IPS-18a (cell line): ENCODE data around the gene POU6F2.

Experiments used
- H3K27ac ChIP-seq: one replicate; pipeline ENCODE4 v1.5.1; 2013; ENCODE audit warnings: low read length
- H3K27me3 ChIP-seq: one replicate; pipeline ENCODE4 v1.6.1; 2013; ENCODE audit warnings: mild to moderate bottlenecking, low read length; ENCODE audit not compliant: control insufficient read depth, insufficient read depth
- H3K36me3 ChIP-seq: one replicate; pipeline ENCODE4 v1.6.1; 2013; ENCODE audit warnings: low read depth, low read length; ENCODE audit not compliant: control insufficient read depth
- H3K4me1 ChIP-seq: one replicate; pipeline ENCODE4 v1.6.1; 2013; ENCODE audit warnings: low read depth, low read length; ENCODE audit not compliant: control insufficient read depth
- H3K4me3 ChIP-seq: one replicate; pipeline ENCODE4 v1.5.1; 2013; ENCODE audit warnings: low read length
- H3K9ac ChIP-seq: one replicate; pipeline ENCODE4 v1.6.1; 2013; ENCODE audit warnings: mild to moderate bottlenecking, low read length, moderate library complexity
- H3K9me3 ChIP-seq: one replicate; pipeline ENCODE4 v1.6.1; 2013; ENCODE audit warnings: low read depth, low read length; ENCODE audit not compliant: control insufficient read depth

The POU6F2 gene

DNA sequence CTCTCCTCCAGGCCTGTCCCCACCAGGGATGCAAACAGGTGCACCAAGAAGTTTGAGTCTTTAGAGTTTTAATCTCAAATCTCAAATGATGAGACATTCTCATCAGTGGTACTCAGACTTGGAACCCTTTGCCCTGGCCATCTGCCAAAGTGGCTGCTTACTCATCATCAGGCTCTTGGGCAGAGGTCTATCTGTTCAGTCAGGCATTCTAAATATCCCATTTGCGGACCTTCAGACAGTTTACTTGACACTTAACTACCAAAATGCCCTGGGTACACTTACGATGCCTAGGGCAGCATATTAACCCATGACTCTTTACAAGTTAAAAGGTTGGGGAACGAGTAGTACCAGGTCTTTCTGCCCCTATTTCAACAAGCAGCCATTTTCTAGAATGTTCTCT, 527.3 kb downstream of the POU6F2 start:
- Histone ChIP-seq H3K9ac (no peak overlapping the region), H3K4me3 (no peak overlapping the region), H3K9me3 (no peaks in the 10 kb centered on the region), H3K27me3 (no peaks in the 10 kb centered on the region), H3K36me3 (no peaks in the 10 kb centered on the region), H3K4me1 (no peaks in the 10 kb centered on the region), H3K27ac (no peak overlapping the region)

DNA sequence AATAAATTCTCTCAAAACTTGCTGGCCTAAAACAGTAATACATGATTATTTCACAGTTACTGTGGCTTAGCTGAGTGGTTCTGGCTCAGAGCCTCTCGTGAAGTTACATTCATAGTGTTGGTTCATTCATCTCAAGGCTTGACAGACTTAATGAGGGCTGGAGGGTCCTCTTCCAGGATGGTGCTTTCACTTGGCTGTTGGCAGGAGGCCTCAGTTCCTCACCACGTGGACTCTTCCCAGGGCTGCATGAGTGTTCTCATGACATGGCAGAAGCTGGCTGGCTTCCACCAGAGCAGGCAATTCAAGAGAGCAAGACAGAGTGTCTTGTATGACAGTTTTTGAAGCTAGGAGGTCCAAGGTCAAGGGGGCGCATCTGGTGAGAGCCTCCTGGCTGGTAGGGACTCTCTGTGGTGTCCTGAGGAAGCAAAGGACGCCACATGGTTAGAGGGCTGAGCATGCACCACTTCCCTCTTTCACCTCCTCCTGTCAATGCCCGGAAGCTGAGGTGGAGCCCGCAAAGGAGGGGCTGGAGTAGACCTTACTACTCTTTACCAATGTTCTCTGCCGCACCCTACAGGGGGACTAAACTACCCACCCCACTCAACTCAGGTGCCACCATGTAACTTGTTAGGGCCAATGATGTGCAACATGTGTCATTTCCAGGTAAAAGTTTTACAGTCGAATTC, 530.3 kb downstream of the POU6F2 start:
- H3K9me3 ChIP-seq = no peaks in the 10 kb centered on the region
- no peak overlapping the region for H3K4me3 ChIP-seq
- no peak overlapping the region for H3K27ac ChIP-seq
- no peaks in the 10 kb centered on the region for H3K27me3 ChIP-seq
- no peak overlapping the region for H3K9ac ChIP-seq
- no peaks in the 10 kb centered on the region for H3K36me3 ChIP-seq
- H3K4me1 ChIP-seq = no peaks in the 10 kb centered on the region

DNA sequence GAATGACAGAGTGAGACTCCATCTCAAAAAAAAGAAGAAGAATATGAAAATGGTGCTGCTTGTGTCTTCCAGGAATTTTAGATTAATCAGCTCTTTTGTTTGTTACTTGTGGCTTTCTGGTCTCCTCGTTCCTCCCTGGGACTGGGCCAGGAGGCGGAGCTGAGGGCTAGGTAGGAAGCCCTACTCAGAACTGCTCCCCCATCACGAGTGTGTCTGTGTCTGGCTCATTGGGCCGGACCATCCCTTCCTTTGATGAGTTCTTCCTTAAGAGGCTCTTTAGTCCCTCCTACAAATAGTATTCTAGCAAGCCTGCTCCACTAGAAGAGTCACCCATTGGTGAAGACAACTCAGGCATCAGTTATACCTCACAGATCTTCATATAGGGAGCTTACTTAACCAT, 531.7 kb downstream of the POU6F2 start:
- H3K27me3 ChIP-seq = no peaks in the 10 kb centered on the region
- no peak overlapping the region for H3K27ac ChIP-seq

DNA sequence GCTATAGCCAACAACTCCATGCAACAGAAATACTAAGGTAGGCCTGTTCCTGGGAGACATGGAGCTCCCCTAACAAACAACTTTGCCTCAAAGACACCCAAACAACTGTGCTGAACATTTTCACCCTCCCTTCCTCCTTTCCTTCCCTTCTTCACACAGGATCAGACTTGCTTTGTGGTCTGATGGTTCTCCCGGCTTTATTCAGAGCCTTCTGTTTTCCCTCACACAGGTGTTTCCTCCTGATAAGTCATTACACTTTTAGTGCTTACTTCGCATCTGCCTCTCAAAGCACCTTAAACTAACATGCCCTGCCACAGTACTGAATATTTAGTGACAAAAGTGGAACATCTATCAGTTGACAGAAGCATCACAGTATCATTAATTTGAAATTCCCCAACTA, 532.2 kb downstream of the POU6F2 start:
- Histone ChIP-seq H3K27me3 (no peaks in the 10 kb centered on the region), H3K36me3 (no peaks in the 10 kb centered on the region), H3K27ac (no peak overlapping the region), H3K9ac (no peak overlapping the region), H3K4me1 (no peaks in the 10 kb centered on the region), H3K4me3 (no peak overlapping the region), H3K9me3 (no peaks in the 10 kb centered on the region)

More for the DNA sequence above, 531.7 kb downstream of the POU6F2 start:
- no peaks in the 10 kb centered on the region for H3K4me1 ChIP-seq
- no peak overlapping the region for H3K9ac ChIP-seq
- no peaks in the 10 kb centered on the region for H3K36me3 ChIP-seq
- H3K4me3 ChIP-seq = no peak overlapping the region
- no peaks in the 10 kb centered on the region for H3K9me3 ChIP-seq

DNA sequence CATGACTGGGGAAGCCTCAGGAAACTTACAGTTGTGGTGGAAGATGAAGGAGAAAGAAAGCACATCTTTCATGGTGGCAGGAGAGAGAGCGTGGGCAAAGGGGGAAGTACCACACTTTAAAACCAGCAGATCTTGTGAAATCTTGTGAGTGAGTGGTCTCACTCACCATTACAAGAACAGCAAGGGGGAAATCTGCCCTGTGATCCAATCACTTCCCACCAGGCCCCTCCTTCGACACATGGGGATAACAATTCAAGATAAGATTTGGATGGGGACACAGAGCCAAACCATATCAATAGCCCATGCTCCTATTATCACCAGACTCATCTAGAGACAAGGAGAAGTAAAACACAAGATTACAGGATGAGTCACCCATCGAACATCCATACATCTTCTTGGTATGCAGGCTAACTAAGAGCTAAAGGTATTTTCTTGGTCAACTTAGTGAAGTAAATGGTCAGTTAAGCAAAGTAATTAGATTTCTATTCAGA, 533.2 kb downstream of the POU6F2 start:
- no peaks in the 10 kb centered on the region for H3K27me3 ChIP-seq
- no peaks in the 10 kb centered on the region for H3K4me1 ChIP-seq
- no peaks in the 10 kb centered on the region for H3K36me3 ChIP-seq
- no peaks in the 10 kb centered on the region for H3K9me3 ChIP-seq
- no peak overlapping the region for H3K4me3 ChIP-seq
- no peak overlapping the region for H3K27ac ChIP-seq
- H3K9ac ChIP-seq = no peak overlapping the region

DNA sequence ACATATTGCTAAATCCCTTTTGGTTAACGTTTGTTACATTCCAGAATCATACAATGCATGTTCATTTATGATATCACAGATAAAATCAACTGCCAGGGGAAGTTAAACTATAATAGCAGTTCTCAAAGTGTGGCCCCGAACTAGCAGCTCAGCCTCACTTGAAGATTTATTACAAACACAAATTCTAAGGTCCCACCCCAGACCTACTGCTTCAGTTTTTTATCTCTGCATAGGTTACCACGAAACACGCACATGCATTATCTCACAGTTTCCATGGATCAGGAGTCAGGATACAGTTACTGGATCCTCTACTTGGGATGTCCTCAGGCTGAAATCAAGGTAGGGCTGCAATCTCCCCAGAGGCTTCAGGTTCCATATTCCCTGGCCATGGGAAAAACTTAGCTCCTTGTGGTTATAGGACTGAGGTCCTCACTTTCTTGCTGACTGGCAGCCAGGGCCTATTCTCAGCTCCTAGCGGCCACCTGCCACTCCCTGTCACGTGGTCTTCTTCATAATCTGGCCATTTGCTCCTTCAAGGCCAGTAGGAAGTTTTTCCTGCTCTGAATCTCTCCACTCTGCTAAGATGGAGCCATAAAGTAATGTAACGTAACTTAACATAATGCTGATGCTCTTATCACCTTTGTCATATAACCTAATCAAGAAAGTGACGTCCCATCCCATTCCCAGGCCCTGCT, 538.0 kb downstream of the POU6F2 start:
- Histone ChIP-seq H3K36me3 (no peaks in the 10 kb centered on the region), H3K27me3 (no peaks in the 10 kb centered on the region), H3K4me1 (peaks cover 5% of the 10 kb centered on the region), H3K27ac (no peak overlapping the region), H3K9ac (no peak overlapping the region), H3K4me3 (no peak overlapping the region), H3K9me3 (no peaks in the 10 kb centered on the region)

DNA sequence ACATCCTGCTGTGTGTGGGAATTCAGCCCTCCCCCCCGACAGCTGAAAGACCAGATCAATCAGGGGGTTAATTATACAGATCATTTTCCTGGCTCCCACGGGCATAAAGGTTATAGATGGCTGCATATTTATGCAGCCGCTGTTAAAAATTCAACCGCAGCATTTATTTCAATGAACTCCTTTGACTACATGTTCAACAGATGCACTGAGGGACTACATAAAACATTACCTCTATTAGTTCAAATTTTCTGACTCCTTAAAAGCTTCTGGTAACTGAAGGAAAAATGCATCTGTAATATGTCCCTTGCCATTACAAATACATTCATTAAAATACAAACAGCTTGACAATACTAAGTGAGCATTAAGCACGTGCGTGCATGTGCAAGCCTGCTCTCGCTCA, 538.8 kb downstream of the POU6F2 start:
- Histone ChIP-seq H3K9me3 (no peaks in the 10 kb centered on the region), H3K36me3 (no peaks in the 10 kb centered on the region), H3K4me1 (peaks cover 5% of the 10 kb centered on the region)

DNA sequence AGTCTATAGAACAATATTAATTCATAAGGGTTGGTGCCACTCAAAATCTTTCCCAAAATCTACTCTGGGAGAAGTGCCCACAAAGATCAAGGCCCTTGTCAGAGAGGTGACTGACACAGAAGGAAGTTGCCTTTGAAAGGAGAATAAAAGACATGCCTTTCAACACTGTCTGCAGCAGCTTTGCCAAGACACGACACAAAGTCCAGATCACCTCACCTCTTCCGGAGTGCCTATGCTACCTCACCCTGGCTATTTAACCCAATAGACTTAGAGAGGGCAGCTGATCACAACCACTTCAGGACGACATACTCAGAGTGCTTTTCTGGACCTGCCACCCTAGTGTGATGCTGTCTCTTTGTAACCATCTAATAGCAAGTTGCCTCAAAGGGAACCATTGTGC, 539.5 kb downstream of the POU6F2 start:
- H3K4me1 ChIP-seq = peaks cover 5% of the 10 kb centered on the region
- no peak overlapping the region for H3K4me3 ChIP-seq
- H3K27me3 ChIP-seq = no peaks in the 10 kb centered on the region
- no peak overlapping the region for H3K27ac ChIP-seq
- H3K9me3 ChIP-seq = no peaks in the 10 kb centered on the region
- no peaks in the 10 kb centered on the region for H3K36me3 ChIP-seq
- H3K9ac ChIP-seq = no peak overlapping the region

More for the DNA sequence above, 538.8 kb downstream of the POU6F2 start:
- Histone ChIP-seq H3K4me3 (no peak overlapping the region), H3K9ac (no peak overlapping the region), H3K27ac (no peak overlapping the region), H3K27me3 (no peaks in the 10 kb centered on the region)
